H1 (cell line): ENCODE results near the gene HACD3. TPM values are rescaled to one million over a fixed set of nuclear protein-coding genes. Genes with fewer than 3 reads are reported as not detected.

Experiments
- CTCF ChIA-PET: fragments of 300-600 bp; sonication (Branson Sonifier 250); formaldehyde crosslinking; loops from one replicate; lab custom pipeline; 2021; ENCODE audit not compliant: partially characterized antibody; lab: Charles Lee
- POLR2A ChIA-PET: fragments of 300-600 bp; sonication (Branson Sonifier 250); formaldehyde crosslinking; loops from one replicate; lab custom pipeline; 2021; ENCODE audit warnings: inconsistent platforms; ENCODE audit not compliant: partially characterized antibody; lab: Charles Lee
- DNase-seq, 2 experiments: peaks; one replicate each; pipeline versions ENCODE4 v3.0.0 to v3.0.0-alpha.2; 2010 to 2022; ENCODE audit warnings: low spot score in 2 of 2, low read depth in 1 of 2, mixed read lengths in 1 of 2
- FAIRE-seq: peaks from 2 replicates; lab custom pipeline; 2011; peaks lifted over from hg19 to GRCh38; lab: Jason Lieb, UNC
- H2AFZ ChIP-seq: 2 replicates; pipeline ENCODE4 v1.8.1; 2012; ENCODE audit warnings: low read length, inconsistent platforms
- H2AK5ac ChIP-seq: 2 replicates; pipeline ENCODE4 v1.6.1; 2013; ENCODE audit warnings: low read depth, low read length
- H2BK120ac ChIP-seq: replicated peaks from 2 replicates; pipeline ENCODE3; 2013; ENCODE audit warnings: low read depth, low read length, inconsistent platforms
- H2BK12ac ChIP-seq: 2 replicates; pipeline ENCODE4 v1.6.1; 2013; ENCODE audit warnings: low read depth, low read length
- H2BK15ac ChIP-seq: 2 replicates; pipeline ENCODE4 v1.6.1; 2013; ENCODE audit warnings: low read length
- H2BK20ac ChIP-seq: 2 replicates; pipeline ENCODE4 v1.6.1; 2013; ENCODE audit warnings: low read length
- H2BK5ac ChIP-seq: 2 replicates; pipeline ENCODE4 v1.6.1; 2013; ENCODE audit warnings: low read depth, low read length
- H3K14ac ChIP-seq: 2 replicates; pipeline ENCODE4 v1.6.1; 2013; ENCODE audit warnings: inconsistent platforms; ENCODE audit not compliant: insufficient read length
- H3K18ac ChIP-seq: 2 replicates; pipeline ENCODE4 v1.6.1; 2013; ENCODE audit warnings: low read length; ENCODE audit errors: extremely low read depth
- H3K23ac ChIP-seq: 2 replicates; pipeline ENCODE4 v1.6.1; 2013; ENCODE audit warnings: inconsistent platforms; ENCODE audit not compliant: insufficient read length
- H3K23me2 ChIP-seq: 2 replicates; pipeline ENCODE4 v1.6.1; 2013; ENCODE audit warnings: low read depth, low read length
- H3K27ac ChIP-seq: 2 replicates; pipeline ENCODE4 v1.6.1; 2011; ENCODE audit warnings: low read depth, low read length, inconsistent platforms
- H3K27me3 ChIP-seq, 4 experiments: replicated peaks in 1 of 4; 1 replicate in 1 of 4; 2 replicates in 3 of 4; pipeline versions ENCODE4 v1.6.1 to v1.8.1; 2011 to 2013; ENCODE audit warnings: low read length in 3 of 4, mild to moderate bottlenecking in 3 of 4, inconsistent platforms in 2 of 4, mixed read lengths in 2 of 4, moderate library complexity in 1 of 4; ENCODE audit not compliant: control insufficient read depth in 3 of 4, insufficient read depth in 3 of 4; ENCODE audit errors: extremely low read depth in 1 of 4
- H3K36me3 ChIP-seq, 4 experiments: 2 replicates each; pipeline versions ENCODE4 v1.6.1 to v1.8.1; 2011 to 2013; ENCODE audit warnings: mild to moderate bottlenecking in 4 of 4, low read length in 3 of 4, moderate library complexity in 2 of 4, control low read depth in 1 of 4, inconsistent platforms in 1 of 4; ENCODE audit not compliant: insufficient read depth in 4 of 4, control insufficient read depth in 2 of 4
- H3K4ac ChIP-seq: replicated peaks from 2 replicates; pipeline ENCODE3; 2013; ENCODE audit warnings: low read length, low read depth, mixed read lengths, inconsistent platforms; ENCODE audit not compliant: insufficient read length
- H3K4me1 ChIP-seq, 4 experiments: replicated peaks in 1 of 4; 1 replicate in 1 of 4; 2 replicates in 3 of 4; pipeline versions ENCODE4 v1.6.1 to v1.8.1; 2011 to 2013; ENCODE audit warnings: low read length in 3 of 4, inconsistent platforms in 2 of 4, mixed read lengths in 1 of 4; ENCODE audit not compliant: insufficient read depth in 4 of 4, control insufficient read depth in 3 of 4
- H3K4me2 ChIP-seq, 2 experiments: 2 replicates each; pipeline versions ENCODE4 v1.6.1 to v1.8.1; 2011 to 2013; ENCODE audit warnings: low read depth in 2 of 2, low read length in 2 of 2, control low read depth in 1 of 2, inconsistent platforms in 1 of 2, mild to moderate bottlenecking in 1 of 2; ENCODE audit not compliant: insufficient read depth in 1 of 2
- H3K4me3 ChIP-seq, 4 experiments: fragments of 200-600, 300-600 bp in 1 of 4; sonication (generic), shearing (Covaris generic), sonication (Bioruptor Twin) in 1 of 4; 2 replicates each; pipeline versions ENCODE4 v1.5.1 to v1.8.1; 2011 to 2016; ENCODE audit warnings: low read length in 4 of 4, low read depth in 3 of 4, control low read depth in 2 of 4, inconsistent platforms in 2 of 4, mild to moderate bottlenecking in 2 of 4, mixed read lengths in 1 of 4, moderate library complexity in 1 of 4; ENCODE audit not compliant: insufficient read depth in 2 of 4; ENCODE audit errors: extremely low read depth in 1 of 4
- H3K56ac ChIP-seq: replicated peaks from 2 replicates; pipeline ENCODE3; 2013; ENCODE audit warnings: low read depth, mild to moderate bottlenecking, mixed read lengths, low read length, inconsistent platforms; ENCODE audit not compliant: insufficient read length
- H3K79me1 ChIP-seq: 2 replicates; pipeline ENCODE4 v1.6.1; 2013; ENCODE audit warnings: low read depth, low read length, control low read depth
- H3K79me2 ChIP-seq, 2 experiments: 2 replicates each; pipeline versions ENCODE4 v1.6.1 to v1.8.1; 2012 to 2013; ENCODE audit warnings: low read length in 2 of 2, mild to moderate bottlenecking in 2 of 2, inconsistent platforms in 1 of 2; ENCODE audit not compliant: insufficient read depth in 2 of 2, control insufficient read depth in 1 of 2
- H3K9ac ChIP-seq, 4 experiments: replicated peaks in 1 of 4; 1 replicate in 1 of 4; 2 replicates in 3 of 4; pipeline versions ENCODE4 v1.6.1 to v1.8.1; 2011 to 2013; ENCODE audit warnings: low read depth in 3 of 4, low read length in 3 of 4, control low read depth in 2 of 4, mild to moderate bottlenecking in 2 of 4, moderate library complexity in 2 of 4, inconsistent platforms in 1 of 4; ENCODE audit errors: extremely low read depth in 1 of 4
- H3K9me3 ChIP-seq, 2 experiments: 2 replicates each; pipeline versions ENCODE4 v1.6.1 to v1.8.1; 2012 to 2013; ENCODE audit warnings: mild to moderate bottlenecking in 2 of 2, moderate library complexity in 2 of 2, control low read depth in 1 of 2, inconsistent platforms in 1 of 2, low read depth in 1 of 2, low read length in 1 of 2, mixed read lengths in 1 of 2; ENCODE audit not compliant: insufficient read depth in 2 of 2
- H4K20me1 ChIP-seq, 2 experiments: replicated peaks in 1 of 2; 2 replicates each; pipeline versions ENCODE3 to v1.8.1; 2011 to 2013; ENCODE audit warnings: inconsistent platforms in 2 of 2, low read length in 2 of 2, mild to moderate bottlenecking in 1 of 2; ENCODE audit not compliant: insufficient read depth in 2 of 2, control insufficient read depth in 1 of 2
- H4K5ac ChIP-seq: 2 replicates; pipeline ENCODE4 v1.6.1; 2013; ENCODE audit warnings: low read length, low read depth, mixed read lengths, inconsistent platforms; ENCODE audit not compliant: insufficient read length
- H4K8ac ChIP-seq: 2 replicates; pipeline ENCODE4 v1.8.0; 2013; ENCODE audit warnings: mild to moderate bottlenecking, moderate library complexity, low read length, inconsistent platforms; ENCODE audit not compliant: insufficient read depth; ENCODE audit errors: extremely low read depth
- H4K91ac ChIP-seq: replicated peaks from 2 replicates; pipeline ENCODE3; 2013; ENCODE audit warnings: low read length, mixed read lengths, inconsistent platforms; ENCODE audit not compliant: insufficient read length
- BACH1 ChIP-seq: IDR thresholded peaks from 2 replicates; pipeline ENCODE4 v1.6.1; 2012; ENCODE audit warnings: low read length, improper control_type of control experiment
- CEBPB ChIP-seq: IDR thresholded peaks from 2 replicates; pipeline ENCODE4 v1.6.1; 2012; ENCODE audit warnings: low read depth, low read length
- CHD1 ChIP-seq: IDR thresholded peaks from 2 replicates; pipeline ENCODE4 v1.6.1; 2012; ENCODE audit warnings: low read depth, low read length, improper control_type of control experiment
- KDM4A ChIP-seq: IDR thresholded peaks from one replicate; pipeline ENCODE4 v1.7.1; 2012; ENCODE audit warnings: low read depth, mild to moderate bottlenecking, moderate library complexity, low read length, inconsistent platforms; ENCODE audit not compliant: severe bottlenecking
- PHF8 ChIP-seq: fragments of 200-600 bp; sonication (generic); conservative IDR thresholded peaks from 2 replicates; pipeline ENCODE4 v1.7.1; 2012; ENCODE audit warnings: low read depth, mild to moderate bottlenecking, inconsistent platforms, low read length, moderate library complexity
- RFX5 ChIP-seq: IDR thresholded peaks from 2 replicates; pipeline ENCODE4 v1.6.1; 2011; ENCODE audit warnings: low read depth, low read length, improper control_type of control experiment, borderline replicate concordance
- RXRA ChIP-seq: IDR thresholded peaks from 2 replicates; pipeline ENCODE4 v1.6.1; 2011; ENCODE audit warnings: low read depth, mild to moderate bottlenecking, low read length, moderate library complexity; ENCODE audit not compliant: insufficient read depth
- SP2 ChIP-seq: IDR thresholded peaks from 2 replicates; pipeline ENCODE4 v1.6.1; 2012; ENCODE audit warnings: mild to moderate bottlenecking, low read length, inconsistent platforms
- WGBS, 2 experiments: shearing (Covaris generic) in 1 of 2; methylation state at CpG; one replicate each; pipeline versions ENCODE4 v1.1.6 to v1.1.7; 2013 to 2015; ENCODE audit warnings: low lambda C conversion rate in 2 of 2, mixed read lengths in 2 of 2, inconsistent platforms in 1 of 2, low coverage in 1 of 2, missing lambda C conversion rate in 1 of 2; ENCODE audit not compliant: insufficient replicate concordance in 2 of 2, insufficient coverage in 1 of 2, insufficient read length in 1 of 2; ENCODE audit errors: extremely low coverage in 1 of 2, missing lambda C conversion rate in 1 of 2; 5-methylcytosine and 5-hydroxymethylcytosine counted together
- polyA plus RNA-seq, 7 experiments: library from polyadenylated mRNA; depleted of rRNA in 3 of 7; stranded (reverse) in 5 of 7; unstranded in 2 of 7; fragments of >200 nt in 5 of 7; fragments of 200-250 nt in 2 of 7; gene quantifications; 1 replicate in 5 of 7; 2 replicates in 1 of 7; 4 replicates in 1 of 7; pipeline versions ENCODE4 v1.2.1 to v1.2.3, GENCODE V29; 2011 to 2013; ENCODE audit warnings: missing spikeins in 2 of 7, mixed read lengths in 2 of 7
- total RNA-seq: library from RNA; stranded (reverse); fragmentation: NEBNext Ultra II Directional; extraction: Animal tissue kit (Norgen Biotek cat#: 25700); gene quantifications from 2 replicates; pipeline ENCODE4 v1.2.1, GENCODE V29; 2021
- TF ChIP-seq, protein P1 (sequence below), 3 experiments: IDR thresholded peaks; 1 replicate in 2 of 3; 2 replicates in 1 of 3; pipeline versions ENCODE4 v1.5.1 to v1.6.1; 2011; ENCODE audit warnings: low read length in 3 of 3, mild to moderate bottlenecking in 3 of 3, inconsistent platforms in 2 of 3, low read depth in 1 of 3, moderate library complexity in 1 of 3; ENCODE audit not compliant: insufficient read depth in 1 of 3; ENCODE audit errors: control extremely low read depth in 1 of 3

HACD3 gene
- total and polyA plus RNA-seq, 2 of the 8 experiments (the other 6 are each of a cell fraction or from before 2014, with no cell fraction given): 78.8 to 120 TPM

DNA sequence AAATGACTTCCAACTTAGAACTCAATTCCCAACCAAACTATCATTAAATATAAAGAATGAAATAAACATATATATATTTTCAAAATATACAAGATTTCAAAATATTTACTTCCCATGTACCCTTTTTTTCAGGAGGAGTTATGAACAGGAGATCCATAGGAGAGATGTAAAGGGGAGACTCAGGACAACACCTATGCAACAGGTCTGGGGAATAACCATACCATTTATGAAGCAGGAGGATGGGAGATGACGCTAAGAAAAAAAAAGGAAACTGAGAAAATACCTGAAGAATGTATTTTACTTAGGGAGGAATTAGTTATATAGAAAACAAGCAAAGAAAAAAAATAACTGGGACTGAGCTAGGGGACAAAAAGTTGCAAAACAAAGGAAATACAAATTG lies 56.8 kb downstream of the HACD3 start:
- H3K9ac ChIP-seq: no peak overlapping the region
- POLR2A ChIA-PET: interaction anchor here (0.6 kb wide), 1 partner anchor 9 kb away, joined by 3 read pairs; no protein-coding TSS in a partner anchor
- DNase-seq (no peak), FAIRE-seq (no peak)
- no peak overlapping the region for H4K91ac ChIP-seq
- CTCF ChIA-PET: interaction anchor here (0.6 kb wide), 1 partner anchor 191 kb away, joined by 3 read pairs; no protein-coding TSS in a partner anchor
- no peak overlapping the region for H2AFZ ChIP-seq
- no peaks in the 10 kb centered on the region for H4K20me1 ChIP-seq
- H2BK12ac ChIP-seq: no peak overlapping the region
- no peak overlapping the region for H3K23ac ChIP-seq
- no peaks in the 10 kb centered on the region for H3K79me1 ChIP-seq
- H2BK20ac ChIP-seq: no peak overlapping the region
- no peak overlapping the region for H2BK120ac ChIP-seq
- H2BK5ac ChIP-seq: no peak overlapping the region
- H3K4ac ChIP-seq: no peak overlapping the region
- no peak overlapping the region for H2AK5ac ChIP-seq
- no peak overlapping the region for H4K8ac ChIP-seq
- H4K5ac ChIP-seq: no peak overlapping the region
- H3K27me3 ChIP-seq: no peaks in the 10 kb centered on the region
- H2BK15ac ChIP-seq: no peak overlapping the region
- H3K14ac ChIP-seq: no peak overlapping the region
- no peak overlapping the region for H3K18ac ChIP-seq
- no peak overlapping the region for H3K56ac ChIP-seq
- no peak for TF ChIP-seq PHF8
- no peak for TF ChIP-seq CHD1
- TF ChIP-seq CEBPB: no peak
- TF ChIP-seq, protein P1, sequence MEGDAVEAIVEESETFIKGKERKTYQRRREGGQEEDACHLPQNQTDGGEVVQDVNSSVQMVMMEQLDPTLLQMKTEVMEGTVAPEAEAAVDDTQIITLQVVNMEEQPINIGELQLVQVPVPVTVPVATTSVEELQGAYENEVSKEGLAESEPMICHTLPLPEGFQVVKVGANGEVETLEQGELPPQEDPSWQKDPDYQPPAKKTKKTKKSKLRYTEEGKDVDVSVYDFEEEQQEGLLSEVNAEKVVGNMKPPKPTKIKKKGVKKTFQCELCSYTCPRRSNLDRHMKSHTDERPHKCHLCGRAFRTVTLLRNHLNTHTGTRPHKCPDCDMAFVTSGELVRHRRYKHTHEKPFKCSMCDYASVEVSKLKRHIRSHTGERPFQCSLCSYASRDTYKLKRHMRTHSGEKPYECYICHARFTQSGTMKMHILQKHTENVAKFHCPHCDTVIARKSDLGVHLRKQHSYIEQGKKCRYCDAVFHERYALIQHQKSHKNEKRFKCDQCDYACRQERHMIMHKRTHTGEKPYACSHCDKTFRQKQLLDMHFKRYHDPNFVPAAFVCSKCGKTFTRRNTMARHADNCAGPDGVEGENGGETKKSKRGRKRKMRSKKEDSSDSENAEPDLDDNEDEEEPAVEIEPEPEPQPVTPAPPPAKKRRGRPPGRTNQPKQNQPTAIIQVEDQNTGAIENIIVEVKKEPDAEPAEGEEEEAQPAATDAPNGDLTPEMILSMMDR (IDR thresholded peaks at IDR 0.05; ENCODE audit: control extremely low read depth in 1 of 3, insufficient read depth in 1 of 3, low read depth in 1 of 3, low read length in 3 of 3): no peak
- no peak for TF ChIP-seq SP2
- TF ChIP-seq KDM4A: no peak
- no peak for TF ChIP-seq RXRA
- no peak for TF ChIP-seq RFX5
- no peak for TF ChIP-seq BACH1
- H3K9me3 ChIP-seq: no peaks in the 10 kb centered on the region
- H3K79me2 ChIP-seq: no peaks in the 10 kb centered on the region
- WGBS, 2 experiments: 67% methylated on average over 1 of the region's 1 CpG; no CpG with 5 or more reads in 1 of the 2 experiments
- H3K36me3 ChIP-seq: peaks cover 7 to 68% (median 36%) of the 10 kb centered on the region in 4 experiments
- no peak overlapping the region for H3K4me2 ChIP-seq
- H3K23me2 ChIP-seq: no peaks in the 10 kb centered on the region
- no peak overlapping the region for H3K27ac ChIP-seq
- no peaks in the 10 kb centered on the region for H3K4me1 ChIP-seq
- H3K4me3 ChIP-seq: no peak overlapping the region
